Heart right ventricle (tissue), 16 donors: Measurements from ENCODE around the gene FZD2. TPM values are rescaled to one million over a fixed set of nuclear protein-coding genes. Genes with fewer than 3 reads are reported as not detected.

ENCODE experiments used
- ATAC-seq, 8 donors: fragments of 200-7000 bp; cut with Tn5 transposase; one replicate each; pipeline ENCODE4 v1.9.1; 2020; ENCODE audit warnings: mild to moderate bottlenecking in 8 of 8, moderate library complexity in 8 of 8, moderate number of reproducible peaks in 1 of 8
- DNase-seq, 2 donors: peaks; one replicate each; pipeline ENCODE4 v3.0.0-alpha.2; 2020
- H3K27ac ChIP-seq, 10 donors: fragments of 200-600 bp; sonication (generic) in 2 of 10; one replicate each; pipeline versions ENCODE4 v1.5.0 to v1.8.0; 2020 to 2022; ENCODE audit warnings: mild to moderate bottlenecking in 3 of 10
- H3K27me3 ChIP-seq, 7 donors: fragments of 200-600 bp; one replicate each; pipeline ENCODE4 v1.8.0; 2021 to 2022; ENCODE audit warnings: mild to moderate bottlenecking in 2 of 7
- H3K36me3 ChIP-seq, 9 donors: fragments of 200-600 bp; sonication (generic) in 1 of 9; one replicate each; pipeline versions ENCODE4 v1.5.0 to v1.8.0; 2020 to 2022; ENCODE audit warnings: mild to moderate bottlenecking in 2 of 9
- H3K4me1 ChIP-seq, 9 donors: fragments of 200-600 bp; sonication (generic) in 1 of 9; one replicate each; pipeline versions ENCODE4 v1.5.0 to v1.8.0; 2020 to 2022; ENCODE audit warnings: mild to moderate bottlenecking in 4 of 9
- H3K4me3 ChIP-seq, 10 donors: fragments of 200-600 bp; sonication (generic) in 2 of 10; one replicate each; pipeline versions ENCODE4 v1.5.0 to v1.8.0; 2020 to 2022; ENCODE audit warnings: mild to moderate bottlenecking in 7 of 10, moderate library complexity in 2 of 10
- H3K9me3 ChIP-seq, 11 donors: fragments of 200-600 bp in 10 of 11; sonication (generic) in 2 of 11; one replicate each; pipeline versions ENCODE4 v1.5.0 to v1.8.0; 2013 to 2022; ENCODE audit warnings: mild to moderate bottlenecking in 2 of 11, control low read depth in 1 of 11, moderate library complexity in 1 of 11
- CTCF ChIP-seq, 9 donors: fragments of 200-600 bp; sonication (generic) in 2 of 9; IDR thresholded peaks; one replicate each; pipeline versions ENCODE4 v1.5.0 to v1.8.0; 2021 to 2022; ENCODE audit warnings: antibody characterized with exemption in 9 of 9, mild to moderate bottlenecking in 5 of 9, moderate library complexity in 1 of 9
- WGBS, 2 donors: extraction: QIAGEN DNeasy Blood & Tissue Kit; methylation state at CpG; one replicate each; pipeline ENCODE4 v1.1.7; 2013; ENCODE audit warnings: inconsistent platforms in 1 of 2; 5-methylcytosine and 5-hydroxymethylcytosine counted together
- intact Hi-C, 10 donors: fragments of 100-400 bp; cut with DNase I; formaldehyde crosslinking; loops; one replicate each; pipeline versions ENCODE4 v1.11.1 to v1.14.2; 2022
- polyA plus RNA-seq, 2 donors: library from polyadenylated mRNA; stranded (reverse); fragments of 200-250 nt; gene quantifications; one replicate each; pipeline ENCODE4 v1.2.3, GENCODE V29; 2013
- total RNA-seq, 10 donors: library from RNA; stranded (reverse); fragmentation: NEBNext Ultra II Directional in 3 of 10; extraction: Animal tissue kit (Norgen Biotek cat#: 25700) in 3 of 10; gene quantifications; one replicate each; pipeline versions ENCODE4 v1.2.1 to v1.2.4, GENCODE V29; 2021 to 2023
- donor health status: Arrhythmogenic right ventricular cardiomyopathy.
- donor health status: ischemic (EF 13 %, LVEDD 7.1; RV severe dilation, severe dysfunction).
- donor health status: healthy with polysubstance abuse.
- donor health status: DM: no; HTN: yes; CAD: no.
- donor health status: DM: no; HTN: no; CAD: no.
- donor health status: ischemic (EF 25% LVEDD 6.9; RV normal size, moderate dysfunction).
- donor health status: ischemic (EF 25% LVEDD 5.7; RV mildly dilated, moderate dysfunction).
- donor health status: healthy.
- donor health status: DM: yes; HTN: yes; CAD: no.
- donor health status: Ischemic cardiomyopathy.
- donor health status: ischemic (EF 35%, LVEDD 5.7; RV mildly dilated, moderate dysfunction).
- donor health status: nonischemic (EF 11% LVEDD 7.7; RV severe dilation, severe dysfunction).
- donor health status: DM: yes; HTN: yes; CAD: no.
- donor health status: PGD.
- donor health status: ischemic (EF 29% LVEDD 5.4; RV normal size, mild dysfunction).
- donor health status: nonischemic (EF 23%, LVEDD 6.1; RV moderate dilation, normal function).

The FZD2 gene
- total and polyA plus RNA-seq, 12 donors: 0.92 to 6.9 (median 3.2) TPM

GRCh38 chr17:44548376-44549230 is 8.7 kb upstream of the FZD2 start:
- Histone ChIP-seq H3K9me3 (no peaks in the 10 kb centered on the region), H3K27me3 (peaks cover 0 to 13% (median 11%) of the 10 kb centered on the region in 7 donors), H3K36me3 (no peaks in the 10 kb centered on the region), H3K27ac (peak overlapping the region in 1 of 10 donors; percentile 89), H3K4me3 (no peak overlapping the region), H3K4me1 (peaks cover 0 to 33% (median 0%) of the 10 kb centered on the region in 9 donors)
- ATAC-seq (no peak), DNase-seq (no peak)
- whole genome bisulfite sequencing, 2 donors: 70 to 82% methylated on average over 3 of the region's 3 CpGs
- no peak for TF ChIP-seq CTCF (IDR thresholded peaks at IDR 0.05)
- intact Hi-C loops: no loop called here

GRCh38 chr17:44549686-44550085 is 7.6 kb upstream of the FZD2 start:
- no peak overlapping the region for H3K27ac ChIP-seq
- H3K9me3 ChIP-seq: no peaks in the 10 kb centered on the region
- DNase-seq: no peak
- peaks cover 0 to 33% (median 0%) of the 10 kb centered on the region in 9 donors for H3K4me1 ChIP-seq
- peaks cover 0 to 8% (median 2%) of the 10 kb centered on the region in 7 donors for H3K27me3 ChIP-seq
- TF ChIP-seq CTCF (IDR thresholded peaks at IDR 0.05): no peak
- intact Hi-C loops: no loop called here
- H3K4me3 ChIP-seq: no peak overlapping the region
- H3K36me3 ChIP-seq: no peaks in the 10 kb centered on the region
- peak in 1 of 8 donors; percentile 44 for ATAC-seq
- WGBS, 2 donors: 45 to 46% methylated on average over 6 of the region's 6 CpGs

GRCh38 chr17:44552361-44552760 is 4.9 kb upstream of the FZD2 start:
- Histone ChIP-seq H3K27ac (no peak overlapping the region), H3K9me3 (no peaks in the 10 kb centered on the region), H3K27me3 (peaks cover 0 to 17% (median 0%) of the 10 kb centered on the region in 7 donors), H3K4me3 (no peak overlapping the region), H3K4me1 (peaks cover 0 to 33% (median 6%) of the 10 kb centered on the region in 9 donors), H3K36me3 (no peaks in the 10 kb centered on the region)
- TF ChIP-seq CTCF (IDR thresholded peaks at IDR 0.05): no peak
- no peak for DNase-seq
- no peak for ATAC-seq
- 73 to 77% methylated on average over 9 of the region's 9 CpGs for WGBS, 2 donors
- intact Hi-C loops: no loop called here

- Histone ChIP-seq H3K4me1 (peaks cover 0 to 27% (median 12%) of the 10 kb centered on the region in 9 donors), H3K4me3 (no peak overlapping the region), H3K27me3 (peaks cover 0 to 42% (median 16%) of the 10 kb centered on the region in 7 donors), H3K36me3 (no peaks in the 10 kb centered on the region), H3K9me3 (no peaks in the 10 kb centered on the region), H3K27ac (no peak overlapping the region)
- intact Hi-C loops: loop anchor here in 1 of 10 donors (5.0 kb wide), 1 partner anchor 72 kb away; no protein-coding TSS in a partner anchor
- WGBS, 2 donors: 45 to 54% methylated on average over 5 of the region's 5 CpGs
- no peak for ATAC-seq
- no peak for TF ChIP-seq CTCF (IDR thresholded peaks at IDR 0.05)
- DNase-seq: no peak
Observed at GRCh38 chr17:44555099-44555498, 2.2 kb upstream of the FZD2 start.
